ENCODE results near the gene YPEL2.

Gene YPEL2

DNA sequence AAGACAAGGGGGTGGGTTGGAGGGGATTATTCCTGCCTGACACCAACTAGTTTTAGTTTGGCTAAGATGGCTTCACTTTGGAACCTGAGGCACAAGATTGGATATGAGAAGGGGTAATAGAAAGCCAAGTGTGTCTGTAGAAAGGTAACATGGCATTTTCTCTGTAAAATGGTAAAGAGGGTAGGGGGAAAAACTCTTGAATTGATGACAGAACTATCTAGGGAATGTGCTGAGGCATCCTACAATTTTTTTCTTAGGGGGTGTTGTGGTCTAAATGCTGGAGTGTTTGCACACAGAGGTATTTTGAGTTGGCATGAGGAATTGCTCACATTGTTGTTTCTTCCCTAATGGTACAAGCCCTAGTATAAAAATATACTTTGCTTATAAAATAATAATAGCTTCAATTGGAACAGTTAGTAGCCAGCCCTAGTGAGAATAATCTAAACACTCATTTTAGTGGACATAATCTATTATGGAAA lies 25.8 kb downstream of the YPEL2 start:
- H3K36me3 ChIP-seq (ENCODE audit: insufficient read depth, low read length), result no peaks in the 10 kb centered on the region

DNA sequence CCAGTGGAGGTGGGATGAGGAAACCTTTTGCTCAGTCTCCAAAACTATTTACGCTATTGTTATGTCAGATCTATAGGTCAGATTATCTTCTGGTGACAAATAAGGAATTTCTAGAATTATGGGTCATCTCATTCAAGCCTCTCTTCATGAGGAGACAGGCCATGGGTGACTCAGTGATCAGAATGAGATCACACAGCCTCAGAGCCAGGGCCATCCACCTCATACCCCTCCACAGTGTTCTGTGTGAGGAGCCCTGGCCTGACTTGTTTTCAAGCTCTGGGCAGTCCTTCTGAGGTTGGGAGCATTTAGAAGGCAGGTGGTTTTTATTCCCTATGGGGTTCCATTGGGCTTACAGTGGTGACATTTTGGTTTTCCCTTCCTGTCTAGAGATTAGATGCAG lies 26.5 kb downstream of the YPEL2 start:
- H3K4me1 ChIP-seq (ENCODE audit: insufficient read depth, low read length), result peaks cover 22% of the 10 kb centered on the region
- H3K9ac ChIP-seq (ENCODE audit: low read depth, low read length), result no peak overlapping the region
- 0 out of 2 replicates have a peak, but pooled peaks cover 6% of the 10 kb centered on the region for H3K9me3 ChIP-seq (ENCODE audit: control insufficient read depth, insufficient read depth, low read length)
- H3K36me3 ChIP-seq (ENCODE audit: insufficient read depth, low read length), result no peaks in the 10 kb centered on the region

More for the DNA sequence above, 25.8 kb downstream of the YPEL2 start:
- Histone ChIP-seq H3K9me3 (ENCODE audit: control insufficient read depth, insufficient read depth, low read length) (0 out of 2 replicates have a peak, but pooled peaks cover 6% of the 10 kb centered on the region), H3K9ac (ENCODE audit: low read depth, low read length) (no peak overlapping the region), H3K4me1 (ENCODE audit: insufficient read depth, low read length) (peaks cover 18% of the 10 kb centered on the region)

DNA sequence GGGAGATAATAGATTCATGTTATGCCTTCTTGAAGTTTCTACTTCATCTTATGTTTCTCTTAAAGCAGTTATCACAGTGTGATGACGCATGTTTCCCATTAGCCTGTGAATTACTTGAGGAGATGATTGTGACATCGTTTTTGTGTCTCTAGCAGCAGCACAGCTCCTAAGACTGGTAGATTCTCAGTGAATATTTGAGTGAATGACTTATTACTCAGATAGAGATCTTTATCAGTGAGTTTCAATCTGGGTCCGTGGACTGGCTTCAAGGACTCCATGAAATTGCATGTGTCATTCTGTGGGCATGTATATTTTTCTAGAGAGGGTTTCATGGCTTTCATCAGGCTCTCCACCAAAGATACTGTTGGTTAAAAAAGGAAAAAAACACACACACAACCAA lies 29.9 kb downstream of the YPEL2 start:
- Histone ChIP-seq H3K36me3 (ENCODE audit: insufficient read depth, low read length) (no peaks in the 10 kb centered on the region), H3K4me1 (ENCODE audit: insufficient read depth, low read length) (peaks cover 21% of the 10 kb centered on the region)

DNA sequence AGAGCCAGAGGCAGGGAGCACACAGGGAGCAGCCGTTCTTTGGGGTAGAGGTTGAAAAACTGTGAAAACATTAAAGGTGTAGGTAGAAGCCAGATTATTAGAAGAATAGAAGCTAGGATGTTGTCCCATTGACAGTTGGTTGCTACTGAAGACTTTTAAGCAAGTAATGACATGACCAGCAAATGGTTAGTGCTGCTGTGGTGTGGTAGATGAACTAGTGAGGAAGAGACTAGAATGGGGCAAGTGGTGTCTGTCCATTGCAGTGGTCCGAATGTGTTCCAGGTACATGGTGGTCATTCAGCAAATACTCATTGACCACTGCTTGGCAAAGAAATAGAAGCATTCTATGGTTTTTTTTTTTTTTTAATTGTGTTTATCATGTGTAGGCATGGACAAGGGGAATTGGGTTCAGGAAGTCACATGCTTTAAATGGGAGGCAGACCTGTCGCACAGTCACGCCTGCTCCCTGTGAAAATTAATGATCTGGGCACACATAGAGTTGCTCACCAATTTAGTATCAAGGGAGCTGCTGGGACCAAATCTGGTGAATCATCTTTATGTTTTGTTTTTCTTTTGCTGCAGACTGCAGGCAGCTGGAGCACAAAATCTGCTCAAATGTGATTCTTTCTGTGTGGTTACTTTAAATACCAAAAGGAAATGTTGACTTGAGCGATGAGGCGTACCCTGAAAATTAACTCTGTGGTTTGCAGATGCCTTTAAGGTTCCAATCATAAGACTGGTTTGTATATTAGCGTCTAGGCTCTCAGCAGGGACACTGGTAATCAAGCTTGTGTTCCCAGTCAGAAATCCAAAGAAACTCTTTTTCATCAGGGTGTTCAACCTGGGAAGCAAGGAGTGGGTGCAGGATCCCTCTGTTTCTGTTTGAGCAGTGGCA lies 30.7 kb downstream of the YPEL2 start:
- Histone ChIP-seq H3K4me1 (ENCODE audit: insufficient read depth, low read length) (peaks cover 28% of the 10 kb centered on the region), H3K9me3 (ENCODE audit: control insufficient read depth, insufficient read depth, low read length) (no peaks in the 10 kb centered on the region), H3K9ac (ENCODE audit: low read depth, low read length) (no peak overlapping the region), H3K36me3 (ENCODE audit: insufficient read depth, low read length) (no peaks in the 10 kb centered on the region)

More for the DNA sequence above, 29.9 kb downstream of the YPEL2 start:
- Histone ChIP-seq H3K9me3 (ENCODE audit: control insufficient read depth, insufficient read depth, low read length) (0 out of 2 replicates have a peak, but pooled peaks cover 3% of the 10 kb centered on the region), H3K9ac (ENCODE audit: low read depth, low read length) (no peak overlapping the region)

DNA sequence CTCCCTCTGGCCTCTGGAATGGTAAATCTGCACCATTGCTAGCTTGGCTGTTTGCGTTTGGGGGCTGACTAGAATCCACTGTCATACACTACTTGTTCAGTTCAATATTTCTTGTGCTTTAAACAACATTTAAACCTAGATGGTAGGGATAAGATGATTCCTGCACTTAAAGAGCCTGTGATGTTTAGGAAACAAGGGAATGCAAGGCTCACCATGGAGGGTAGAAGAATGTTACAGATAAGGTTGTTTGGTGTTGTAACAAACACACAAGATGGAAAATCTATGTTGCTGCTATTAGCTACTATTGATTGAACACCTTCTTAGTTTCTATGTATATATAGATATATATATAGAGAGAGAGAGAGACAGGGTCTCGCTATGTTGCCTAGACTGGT lies 31.4 kb downstream of the YPEL2 start:
- H3K4me1 ChIP-seq (ENCODE audit: insufficient read depth, low read length), result peaks cover 35% of the 10 kb centered on the region
- no peaks in the 10 kb centered on the region for H3K36me3 ChIP-seq (ENCODE audit: insufficient read depth, low read length)
- no peak overlapping the region for H3K9ac ChIP-seq (ENCODE audit: low read depth, low read length)
- H3K9me3 ChIP-seq (ENCODE audit: control insufficient read depth, insufficient read depth, low read length), result no peaks in the 10 kb centered on the region

DNA sequence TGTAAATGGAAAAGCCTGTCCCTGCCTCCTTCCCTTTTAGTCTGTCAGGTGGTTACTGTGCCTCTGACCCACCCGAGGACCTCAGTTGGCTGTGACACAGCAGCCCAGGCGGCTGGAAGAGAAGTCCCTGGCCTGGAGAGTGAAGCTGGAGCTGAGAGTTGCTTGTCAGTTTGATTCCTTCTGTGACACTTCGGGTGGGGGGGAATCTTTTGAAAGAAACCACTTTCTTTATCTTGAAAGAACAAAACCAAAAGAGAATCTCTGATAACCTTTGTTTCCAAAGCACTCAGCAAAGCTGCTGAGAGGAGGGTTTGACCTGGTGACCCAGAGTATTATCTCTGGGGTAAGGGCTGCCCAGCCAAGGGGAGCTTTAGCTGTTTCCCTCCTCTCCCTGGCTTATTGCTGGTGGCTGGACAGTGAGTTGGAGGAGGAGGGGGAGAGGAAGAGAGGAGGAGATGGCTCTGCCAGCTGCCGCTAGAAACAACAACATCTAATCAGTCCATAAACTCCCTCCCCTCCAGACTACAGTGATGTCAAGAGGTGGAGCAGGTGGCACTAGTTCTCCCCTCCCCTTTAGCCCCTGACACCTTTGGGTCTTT lies 34.0 kb downstream of the YPEL2 start:
- H3K9ac ChIP-seq (ENCODE audit: low read depth, low read length), result no peak overlapping the region

DNA sequence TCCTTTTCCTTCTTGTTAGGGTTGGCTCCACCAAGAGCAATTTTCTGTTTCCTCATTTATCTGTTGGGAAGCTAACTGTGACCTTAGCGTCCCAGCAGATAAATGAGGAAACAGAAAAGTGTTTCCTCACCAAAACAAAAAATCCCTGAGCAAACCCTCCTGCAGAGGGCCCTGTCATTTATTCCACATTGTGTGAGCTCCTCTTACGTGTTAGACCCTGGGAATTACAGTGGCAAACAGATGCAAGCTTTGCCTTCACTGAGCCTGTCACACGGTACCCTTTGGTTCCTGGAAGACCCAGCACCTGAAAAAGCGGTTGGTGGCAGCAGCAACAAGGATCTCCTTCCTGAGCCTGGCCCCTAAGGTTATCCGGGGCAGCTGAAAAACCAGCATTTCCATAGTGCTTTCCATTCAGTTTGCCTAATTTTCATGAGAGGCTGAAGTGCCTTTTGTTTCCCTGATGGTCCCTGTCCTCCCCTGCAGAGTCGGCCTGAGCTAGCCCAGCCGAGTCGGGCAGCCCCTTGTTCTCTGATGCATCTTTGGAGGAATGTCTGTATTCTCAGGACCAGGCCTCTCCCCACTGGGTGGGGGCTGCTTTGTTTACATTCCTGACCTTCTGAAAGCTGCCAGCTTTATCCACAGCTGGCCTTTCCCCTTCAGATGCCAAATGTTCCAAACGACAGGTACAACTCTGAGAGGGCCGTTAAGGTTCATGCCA lies 34.7 kb downstream of the YPEL2 start:
- no peak overlapping the region for H3K9ac ChIP-seq (ENCODE audit: low read depth, low read length)

More for the DNA sequence above, 34.0 kb downstream of the YPEL2 start:
- no peaks in the 10 kb centered on the region for H3K36me3 ChIP-seq (ENCODE audit: insufficient read depth, low read length)
- peaks cover 42% of the 10 kb centered on the region for H3K4me1 ChIP-seq (ENCODE audit: insufficient read depth, low read length)
- no peaks in the 10 kb centered on the region for H3K9me3 ChIP-seq (ENCODE audit: control insufficient read depth, insufficient read depth, low read length)

DNA sequence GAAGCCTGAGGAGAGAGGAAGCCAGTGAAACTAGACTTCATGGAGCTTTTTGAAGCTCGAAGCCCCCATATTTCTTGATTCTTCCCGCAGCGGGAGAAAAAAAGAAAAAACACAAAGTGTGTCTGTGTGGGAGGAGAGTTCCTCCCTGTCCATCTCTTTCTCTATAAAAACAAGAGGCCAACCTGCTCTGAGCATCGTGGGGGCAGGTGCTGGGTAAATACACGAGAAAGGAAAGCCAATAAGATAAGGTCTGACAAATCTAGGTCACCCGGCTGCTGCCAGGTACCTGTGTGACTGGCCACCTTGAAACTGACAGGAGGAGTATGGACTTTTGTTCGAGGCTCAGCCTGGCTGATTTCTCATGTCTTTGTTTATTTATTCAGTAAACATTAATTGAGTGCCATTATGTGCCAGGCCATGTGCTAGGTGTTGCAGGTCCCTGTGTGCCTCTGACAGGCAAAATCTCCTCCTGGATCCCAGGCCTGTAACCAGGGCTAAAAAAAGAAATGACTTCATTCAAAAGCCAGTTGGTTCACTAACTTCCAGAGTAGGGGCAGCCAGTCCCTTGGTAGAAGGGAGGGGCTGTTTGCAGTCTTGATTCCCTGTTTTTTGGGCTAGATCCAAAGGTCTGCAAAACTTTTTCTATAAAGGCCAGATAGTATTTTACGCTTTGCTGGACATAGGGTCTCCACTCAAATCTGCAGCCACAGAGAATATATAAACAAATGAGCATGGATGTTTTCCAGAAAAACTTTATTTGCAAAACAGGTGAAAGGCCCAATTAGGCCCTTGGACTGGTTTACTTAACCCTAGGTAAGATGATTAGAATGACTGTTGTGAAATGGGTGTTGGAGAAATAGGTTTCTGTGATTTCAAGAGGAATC lies 35.6 kb downstream of the YPEL2 start:
- no peaks in the 10 kb centered on the region for H3K9me3 ChIP-seq (ENCODE audit: control insufficient read depth, insufficient read depth, low read length)
- peaks cover 41% of the 10 kb centered on the region for H3K4me1 ChIP-seq (ENCODE audit: insufficient read depth, low read length)
- H3K36me3 ChIP-seq (ENCODE audit: insufficient read depth, low read length), result no peaks in the 10 kb centered on the region
- H3K9ac ChIP-seq (ENCODE audit: low read depth, low read length), result no peak overlapping the region

More for the DNA sequence above, 34.7 kb downstream of the YPEL2 start:
- Histone ChIP-seq H3K4me1 (ENCODE audit: insufficient read depth, low read length) (peaks cover 44% of the 10 kb centered on the region), H3K36me3 (ENCODE audit: insufficient read depth, low read length) (no peaks in the 10 kb centered on the region), H3K9me3 (ENCODE audit: control insufficient read depth, insufficient read depth, low read length) (no peaks in the 10 kb centered on the region)

DNA sequence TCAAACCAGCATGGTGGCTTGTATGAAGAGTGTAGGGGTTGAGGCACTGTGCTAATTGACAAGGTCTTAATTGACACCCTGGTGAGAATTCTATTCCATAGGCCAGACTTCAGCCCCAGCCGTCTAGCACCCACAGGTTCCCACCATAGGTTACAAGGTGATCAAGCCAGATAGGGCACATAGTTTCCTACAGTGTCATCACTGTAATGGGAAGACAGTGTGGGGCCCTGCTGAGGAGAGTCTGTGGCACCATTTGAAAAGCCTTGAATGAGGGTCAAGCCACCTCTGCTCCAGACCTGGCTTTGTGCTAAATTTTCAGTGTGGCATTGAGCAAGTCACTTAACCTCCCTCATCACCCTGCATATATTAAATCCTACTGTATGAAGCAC lies 36.2 kb downstream of the YPEL2 start:
- no peaks in the 10 kb centered on the region for H3K36me3 ChIP-seq (ENCODE audit: insufficient read depth, low read length)
- H3K4me1 ChIP-seq (ENCODE audit: insufficient read depth, low read length), result peaks cover 41% of the 10 kb centered on the region
- H3K9me3 ChIP-seq (ENCODE audit: control insufficient read depth, insufficient read depth, low read length), result no peaks in the 10 kb centered on the region
- no peak overlapping the region for H3K9ac ChIP-seq (ENCODE audit: low read depth, low read length)

DNA sequence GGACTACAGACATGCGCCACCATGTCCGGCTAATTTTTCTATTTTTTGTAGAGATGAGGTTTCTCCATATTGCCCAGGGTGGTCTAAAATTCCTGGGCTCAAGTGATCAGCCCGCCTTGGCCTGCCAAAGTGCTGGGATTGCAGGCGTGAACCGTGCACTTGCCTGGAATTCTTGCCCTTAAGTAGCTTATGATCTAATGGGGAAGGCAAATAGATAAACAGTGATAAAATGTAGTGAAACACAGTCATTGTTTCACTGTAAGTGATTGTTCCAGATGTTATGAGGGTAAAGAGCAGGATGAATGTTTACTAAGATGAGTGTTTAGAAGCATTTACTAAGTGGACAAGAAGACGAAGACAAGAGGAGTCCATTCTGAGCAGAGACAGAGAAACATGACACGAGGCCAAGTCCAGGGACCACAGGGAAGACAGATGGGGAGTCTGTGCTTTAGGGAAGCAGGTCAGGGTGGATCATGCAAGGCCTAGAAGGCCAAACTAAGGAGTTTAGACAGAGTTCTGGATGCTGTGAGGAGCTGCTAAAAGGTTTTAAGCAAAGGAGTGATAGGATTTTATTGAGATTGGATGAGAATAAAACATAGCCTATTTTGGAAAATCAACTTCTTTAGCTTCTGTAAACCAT lies 36.9 kb downstream of the YPEL2 start:
- H3K9ac ChIP-seq (ENCODE audit: low read depth, low read length), result no peak overlapping the region
- H3K36me3 ChIP-seq (ENCODE audit: insufficient read depth, low read length), result no peaks in the 10 kb centered on the region
- peaks cover 42% of the 10 kb centered on the region for H3K4me1 ChIP-seq (ENCODE audit: insufficient read depth, low read length)
- no peaks in the 10 kb centered on the region for H3K9me3 ChIP-seq (ENCODE audit: control insufficient read depth, insufficient read depth, low read length)

DNA sequence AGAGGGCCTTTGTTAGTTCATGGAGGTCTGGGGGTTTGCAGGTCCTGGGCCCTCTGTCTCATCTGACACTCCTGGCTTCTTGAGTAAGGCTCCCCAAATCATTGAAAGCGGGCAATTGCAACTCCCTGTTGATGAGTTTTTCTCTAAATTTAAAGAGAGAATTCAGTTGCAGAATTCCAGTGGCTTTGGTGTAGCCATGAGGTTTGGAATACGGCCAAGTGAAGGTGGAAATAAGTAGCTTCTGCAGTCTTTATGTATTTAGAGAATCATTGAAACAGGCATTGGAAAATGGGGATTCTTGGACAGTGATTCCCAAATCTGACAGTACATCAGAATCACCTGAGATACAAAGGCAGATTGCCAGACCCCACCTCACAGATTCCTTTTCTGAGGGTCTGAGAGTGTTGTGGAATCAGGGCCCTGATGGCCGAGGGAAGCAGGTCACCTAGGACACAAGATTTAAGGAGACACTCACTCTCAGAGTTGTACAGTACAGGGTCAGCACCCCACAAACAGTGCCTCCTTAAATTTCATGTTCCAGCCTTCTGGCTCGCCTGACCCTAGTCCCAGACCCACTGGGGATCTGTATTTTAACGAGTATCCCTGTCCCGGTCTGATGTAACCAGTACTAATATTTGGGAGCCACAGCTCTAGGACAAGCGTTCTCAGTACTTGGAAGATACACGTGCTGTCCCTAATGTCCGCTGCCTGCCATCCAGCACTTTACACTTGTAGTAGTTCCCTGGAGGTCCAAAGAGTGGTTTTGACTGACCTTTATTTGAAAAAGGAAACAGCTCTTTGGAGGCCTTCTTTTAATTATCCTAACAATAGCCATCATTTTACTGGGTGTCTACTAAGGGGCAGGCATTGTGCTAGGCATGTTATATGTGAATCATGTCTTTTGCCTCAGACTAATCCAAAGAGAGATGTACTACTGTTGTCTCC lies 37.8 kb downstream of the YPEL2 start:
- no peaks in the 10 kb centered on the region for H3K9me3 ChIP-seq (ENCODE audit: control insufficient read depth, insufficient read depth, low read length)
- H3K4me1 ChIP-seq (ENCODE audit: insufficient read depth, low read length), result peaks cover 42% of the 10 kb centered on the region
- no peak overlapping the region for H3K9ac ChIP-seq (ENCODE audit: low read depth, low read length)
- H3K36me3 ChIP-seq (ENCODE audit: insufficient read depth, low read length), result no peaks in the 10 kb centered on the region

DNA sequence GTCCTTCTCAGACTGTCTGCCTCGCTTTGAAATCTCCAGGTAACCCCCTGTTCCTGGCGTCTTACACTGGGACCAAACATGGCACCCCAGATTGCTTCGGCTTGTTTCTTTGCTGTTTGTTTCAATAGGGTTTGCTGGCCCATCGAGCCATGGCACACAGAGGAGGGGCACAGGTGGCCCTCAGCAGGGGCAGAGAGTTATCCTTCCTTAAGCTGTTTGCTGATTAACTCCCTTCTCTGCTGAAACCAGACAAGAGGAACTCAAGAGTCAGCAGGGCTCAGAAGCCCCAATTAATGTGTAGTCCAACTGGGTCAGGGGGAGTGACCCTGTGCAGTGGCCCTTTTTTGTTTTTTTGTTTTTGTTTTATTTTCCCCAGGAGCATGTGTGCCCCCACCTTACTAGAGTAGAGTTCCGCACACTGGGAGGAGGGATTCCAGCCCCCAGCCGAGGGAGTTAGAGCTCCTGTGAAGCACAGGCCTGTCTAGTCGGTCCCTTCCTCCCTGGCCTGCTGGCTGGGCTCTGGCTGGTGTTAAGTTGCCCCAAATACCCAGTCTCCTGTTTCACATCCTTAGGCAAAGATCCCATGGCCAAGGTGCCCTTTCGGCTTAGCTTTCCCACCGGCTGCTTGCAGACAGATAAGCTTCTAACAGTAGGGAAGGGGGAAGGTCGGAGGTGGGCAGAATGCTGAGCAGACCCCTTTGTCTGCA lies 39.3 kb downstream of the YPEL2 start:
- Histone ChIP-seq H3K36me3 (ENCODE audit: insufficient read depth, low read length) (no peaks in the 10 kb centered on the region), H3K9me3 (ENCODE audit: control insufficient read depth, insufficient read depth, low read length) (no peaks in the 10 kb centered on the region), H3K9ac (ENCODE audit: low read depth, low read length) (no peak overlapping the region), H3K4me1 (ENCODE audit: insufficient read depth, low read length) (peaks cover 35% of the 10 kb centered on the region)
